Measurements from ENCODE around the gene ARPC1A.
"Not testable (repeated sequence)": the region's sequence is repeated elsewhere in the genome, so short reads cannot be mapped to it uniquely, and the experiment has no call there.

The ARPC1A gene

GRCh38 chr7:99289185-99289584, 36.5 kb upstream of the ARPC1A start:
- WGBS = 87% methylated on average over 8 of the region's 9 CpGs

GRCh38 chr7:99290148-99290547, 35.5 kb upstream of the ARPC1A start:
- not testable (repeated sequence) for H3K23ac ChIP-seq (ENCODE audit: low read length in 2 of 2); H2BK12ac ChIP-seq (ENCODE audit: low read length in 2 of 2); H3K4ac ChIP-seq (ENCODE audit: low read depth in 1 of 2, low read length in 2 of 2); H3K27ac ChIP-seq (ENCODE audit: low read length, poor library complexity, severe bottlenecking); H3K4me3 ChIP-seq (ENCODE audit: insufficient read depth in 1 of 2, low read depth in 1 of 2, low read length in 2 of 2); H3K4me1 ChIP-seq (ENCODE audit: control insufficient read depth, insufficient read depth, low read depth, low read length); H2AFZ ChIP-seq (ENCODE audit: low read depth, low read length); DNase-seq; H3K18ac ChIP-seq (ENCODE audit: low read depth in 1 of 2, low read length in 2 of 2); H3K36me3 ChIP-seq (ENCODE audit: control insufficient read depth in 1 of 2, insufficient read depth in 2 of 2, low read depth in 1 of 2, low read length in 2 of 2); H3K4me2 ChIP-seq (ENCODE audit: low read length, poor library complexity, severe bottlenecking); H3K27me3 ChIP-seq (ENCODE audit: control insufficient read depth in 1 of 2, insufficient read depth in 1 of 2, low read length in 2 of 2); H2AK5ac ChIP-seq (ENCODE audit: low read length, severe bottlenecking); H3K79me1 ChIP-seq (replicated peaks; ENCODE audit: low read length, poor library complexity, severe bottlenecking); H4K91ac ChIP-seq (ENCODE audit: low read length); H3K9me3 ChIP-seq (ENCODE audit: control insufficient read depth, low read length); H2BK5ac ChIP-seq (ENCODE audit: low read depth, low read length, poor library complexity, severe bottlenecking); H3K9ac ChIP-seq (ENCODE audit: low read length); H2BK120ac ChIP-seq (ENCODE audit: low read depth, low read length); H3K14ac ChIP-seq (ENCODE audit: low read length in 2 of 2); H2BK15ac ChIP-seq (ENCODE audit: low read depth, poor library complexity, severe bottlenecking); H4K8ac ChIP-seq (ENCODE audit: low read length)
- 85% methylated on average over 3 of the region's 3 CpGs for WGBS

More at GRCh38 chr7:99289185-99289584, 36.5 kb upstream of the ARPC1A start:
- no peak for DNase-seq
- H2BK5ac ChIP-seq (ENCODE audit: low read depth, low read length, poor library complexity, severe bottlenecking) = no peak overlapping the region
- H3K27ac ChIP-seq (ENCODE audit: low read length, poor library complexity, severe bottlenecking) = no peak overlapping the region
- H3K4me2 ChIP-seq (ENCODE audit: low read length, poor library complexity, severe bottlenecking) = no peak overlapping the region
- no peaks in the 10 kb centered on the region for H3K79me1 ChIP-seq (replicated peaks; ENCODE audit: low read length, poor library complexity, severe bottlenecking)
- H3K4me1 ChIP-seq (ENCODE audit: control insufficient read depth, insufficient read depth, low read depth, low read length) = no peaks in the 10 kb centered on the region
- H2BK15ac ChIP-seq (ENCODE audit: low read depth, poor library complexity, severe bottlenecking) = no peak overlapping the region
- H2BK120ac ChIP-seq (ENCODE audit: low read depth, low read length) = no peak overlapping the region
- no peak overlapping the region for H3K23ac ChIP-seq (ENCODE audit: low read length in 2 of 2)
- no peak overlapping the region for H4K8ac ChIP-seq (ENCODE audit: low read length)
- no peak overlapping the region for H3K9ac ChIP-seq (ENCODE audit: low read length)
- H3K14ac ChIP-seq (ENCODE audit: low read length in 2 of 2) = no peak overlapping the region
- no peak overlapping the region for H3K4me3 ChIP-seq (ENCODE audit: insufficient read depth in 1 of 2, low read depth in 1 of 2, low read length in 2 of 2)
- no peak overlapping the region for H4K91ac ChIP-seq (ENCODE audit: low read length)
- no peak overlapping the region for H3K4ac ChIP-seq (ENCODE audit: low read depth in 1 of 2, low read length in 2 of 2)
- H2AK5ac ChIP-seq (ENCODE audit: low read length, severe bottlenecking) = no peak overlapping the region
- no peaks in the 10 kb centered on the region for H3K36me3 ChIP-seq (ENCODE audit: control insufficient read depth in 1 of 2, insufficient read depth in 2 of 2, low read depth in 1 of 2, low read length in 2 of 2)
- no peak overlapping the region for H2AFZ ChIP-seq (ENCODE audit: low read depth, low read length)
- no peak overlapping the region for H2BK12ac ChIP-seq (ENCODE audit: low read length in 2 of 2)
- no peak overlapping the region for H3K18ac ChIP-seq (ENCODE audit: low read depth in 1 of 2, low read length in 2 of 2)
- H3K27me3 ChIP-seq (ENCODE audit: control insufficient read depth in 1 of 2, insufficient read depth in 1 of 2, low read length in 2 of 2) = peaks cover 0 to 8% of the 10 kb centered on the region in 2 experiments
- H3K9me3 ChIP-seq (ENCODE audit: control insufficient read depth, low read length) = no peaks in the 10 kb centered on the region

DNA sequence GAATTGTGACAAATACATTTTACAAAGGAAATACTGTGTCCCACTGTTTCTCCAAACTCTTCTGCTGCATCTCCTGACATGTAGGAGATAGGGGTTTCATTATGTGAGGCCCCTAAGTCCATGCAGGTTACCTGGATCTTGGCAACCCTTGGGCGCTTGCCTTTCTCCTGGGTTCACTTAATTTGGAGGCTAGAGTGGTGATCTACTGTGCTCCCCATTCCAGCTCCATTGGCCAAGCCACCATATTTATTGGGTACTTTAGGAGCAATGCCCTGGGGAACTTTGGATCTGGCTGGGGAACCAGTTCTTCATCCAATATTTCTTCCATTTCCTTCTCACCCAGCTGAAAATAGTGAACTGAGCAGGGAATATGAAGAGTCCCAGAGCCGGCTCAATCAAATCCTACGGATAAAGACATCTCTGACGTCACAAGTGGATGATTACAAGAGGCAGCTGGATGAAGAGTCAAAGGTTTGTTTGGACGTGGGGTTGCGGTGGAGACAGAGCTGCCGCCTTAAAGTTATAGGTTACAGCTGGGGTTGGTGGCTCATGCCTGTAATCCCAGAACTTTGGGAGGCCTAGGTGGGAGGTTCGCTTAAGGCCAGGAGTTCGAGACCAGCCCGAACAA, 34.6 kb upstream of the ARPC1A start:
- H3K79me1 ChIP-seq (replicated peaks; ENCODE audit: low read length, poor library complexity, severe bottlenecking) = no peaks in the 10 kb centered on the region
- H3K4me3 ChIP-seq (ENCODE audit: insufficient read depth in 1 of 2, low read depth in 1 of 2, low read length in 2 of 2) = no peak overlapping the region
- H2BK15ac ChIP-seq (ENCODE audit: low read depth, poor library complexity, severe bottlenecking) = no peak overlapping the region
- no peak overlapping the region for H3K23ac ChIP-seq (ENCODE audit: low read length in 2 of 2)
- H3K27me3 ChIP-seq (ENCODE audit: control insufficient read depth in 1 of 2, insufficient read depth in 1 of 2, low read length in 2 of 2) = no peaks in the 10 kb centered on the region
- H4K8ac ChIP-seq (ENCODE audit: low read length) = no peak overlapping the region
- no peak overlapping the region for H3K9ac ChIP-seq (ENCODE audit: low read length)
- no peak overlapping the region for H3K4ac ChIP-seq (ENCODE audit: low read depth in 1 of 2, low read length in 2 of 2)
- no peak overlapping the region for H2BK12ac ChIP-seq (ENCODE audit: low read length in 2 of 2)
- H3K4me1 ChIP-seq (ENCODE audit: control insufficient read depth, insufficient read depth, low read depth, low read length) = no peaks in the 10 kb centered on the region
- no peak overlapping the region for H3K18ac ChIP-seq (ENCODE audit: low read depth in 1 of 2, low read length in 2 of 2)
- no peak overlapping the region for H2AK5ac ChIP-seq (ENCODE audit: low read length, severe bottlenecking)
- H3K9me3 ChIP-seq (ENCODE audit: control insufficient read depth, low read length) = no peaks in the 10 kb centered on the region
- no peak overlapping the region for H2BK120ac ChIP-seq (ENCODE audit: low read depth, low read length)
- no peak overlapping the region for H3K4me2 ChIP-seq (ENCODE audit: low read length, poor library complexity, severe bottlenecking)
- H4K91ac ChIP-seq (ENCODE audit: low read length) = no peak overlapping the region
- H3K14ac ChIP-seq (ENCODE audit: low read length in 2 of 2) = no peak overlapping the region
- H3K27ac ChIP-seq (ENCODE audit: low read length, poor library complexity, severe bottlenecking) = no peak overlapping the region
- peak; percentile 60 for DNase-seq
- H3K36me3 ChIP-seq (ENCODE audit: control insufficient read depth in 1 of 2, insufficient read depth in 2 of 2, low read depth in 1 of 2, low read length in 2 of 2) = no peaks in the 10 kb centered on the region
- H2BK5ac ChIP-seq (ENCODE audit: low read depth, low read length, poor library complexity, severe bottlenecking) = no peak overlapping the region
- 79% methylated on average over 5 of the region's 10 CpGs for WGBS
- no peak overlapping the region for H2AFZ ChIP-seq (ENCODE audit: low read depth, low read length)

DNA sequence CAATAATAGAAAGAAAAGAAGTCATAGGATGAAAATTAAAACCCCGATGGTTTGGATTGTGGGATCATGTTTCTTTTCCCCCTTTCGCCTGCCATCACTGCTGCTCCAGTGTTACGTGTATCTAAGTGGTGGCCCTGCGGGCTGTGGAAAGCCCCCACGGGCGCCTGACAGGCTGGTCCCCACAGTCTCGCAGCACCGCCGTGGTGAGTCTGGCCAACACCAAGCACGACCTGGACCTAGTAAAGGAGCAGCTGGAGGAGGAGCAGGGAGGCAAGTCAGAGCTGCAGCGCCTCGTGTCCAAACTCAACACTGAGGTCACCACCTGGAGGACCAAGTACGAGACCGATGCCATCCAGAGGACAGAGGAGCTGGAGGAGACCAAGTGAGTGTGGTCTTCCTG, 33.6 kb upstream of the ARPC1A start:
- WGBS = 93% methylated on average over 14 of the region's 14 CpGs
- Histone ChIP-seq H3K4me1 (ENCODE audit: control insufficient read depth, insufficient read depth, low read depth, low read length) (no peaks in the 10 kb centered on the region), H2AK5ac (ENCODE audit: low read length, severe bottlenecking) (no peak overlapping the region), H2BK5ac (ENCODE audit: low read depth, low read length, poor library complexity, severe bottlenecking) (no peak overlapping the region), H3K36me3 (ENCODE audit: control insufficient read depth in 1 of 2, insufficient read depth in 2 of 2, low read depth in 1 of 2, low read length in 2 of 2) (no peaks in the 10 kb centered on the region), H3K9me3 (ENCODE audit: control insufficient read depth, low read length) (no peaks in the 10 kb centered on the region), H3K27ac (ENCODE audit: low read length, poor library complexity, severe bottlenecking) (no peak overlapping the region), H3K4me2 (ENCODE audit: low read length, poor library complexity, severe bottlenecking) (no peak overlapping the region), H3K79me1 (replicated peaks; ENCODE audit: low read length, poor library complexity, severe bottlenecking) (no peaks in the 10 kb centered on the region), H2BK12ac (ENCODE audit: low read length in 2 of 2) (no peak overlapping the region), H2BK120ac (ENCODE audit: low read depth, low read length) (no peak overlapping the region), H3K18ac (ENCODE audit: low read depth in 1 of 2, low read length in 2 of 2) (no peak overlapping the region), H3K4ac (ENCODE audit: low read depth in 1 of 2, low read length in 2 of 2) (no peak overlapping the region), H3K9ac (ENCODE audit: low read length) (no peak overlapping the region), H2BK15ac (ENCODE audit: low read depth, poor library complexity, severe bottlenecking) (no peak overlapping the region), H4K8ac (ENCODE audit: low read length) (no peak overlapping the region), H4K91ac (ENCODE audit: low read length) (no peak overlapping the region), H3K4me3 (ENCODE audit: insufficient read depth in 1 of 2, low read depth in 1 of 2, low read length in 2 of 2) (no peak overlapping the region), H3K27me3 (ENCODE audit: control insufficient read depth in 1 of 2, insufficient read depth in 1 of 2, low read length in 2 of 2) (no peaks in the 10 kb centered on the region), H3K23ac (ENCODE audit: low read length in 2 of 2) (no peak overlapping the region), H3K14ac (ENCODE audit: low read length in 2 of 2) (no peak overlapping the region), H2AFZ (ENCODE audit: low read depth, low read length) (no peak overlapping the region)
- no peak for DNase-seq
